ENCODE data around the gene SMAD1. TPM values are rescaled to one million over a fixed set of nuclear protein-coding genes. Genes with fewer than 3 reads are reported as not detected.

SMAD1 gene
- polyA plus RNA-seq, 10 donors = 61.2 to 101 (median 72.7) TPM

GRCh38 chr4:145487631-145488030, 6.0 kb downstream of the SMAD1 start:
- no peak for DNase-seq

DNA sequence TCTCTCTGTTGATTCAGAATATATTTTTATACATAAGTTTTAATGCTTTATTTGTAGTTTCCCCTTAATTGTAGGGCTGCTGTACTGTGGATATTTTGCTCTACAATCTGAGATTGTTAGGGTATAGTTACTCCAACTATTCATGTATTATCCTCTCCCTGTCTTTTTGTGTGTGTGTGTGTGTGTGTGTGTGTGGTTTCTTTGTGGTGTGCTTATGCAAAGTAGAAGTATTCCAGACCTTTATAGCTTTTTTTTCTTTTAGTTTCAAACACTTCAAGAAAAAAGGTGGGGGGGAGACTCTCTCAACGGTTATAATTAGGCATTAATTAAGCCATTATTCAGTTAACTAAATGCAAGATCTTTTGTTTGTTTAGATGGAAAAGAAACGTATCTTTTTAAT, 6.7 kb downstream of the SMAD1 start:
- DNase-seq = no peak

- no peak for DNase-seq
Observed at GRCh38 chr4:145489556-145489955, 7.9 kb downstream of the SMAD1 start.

DNA sequence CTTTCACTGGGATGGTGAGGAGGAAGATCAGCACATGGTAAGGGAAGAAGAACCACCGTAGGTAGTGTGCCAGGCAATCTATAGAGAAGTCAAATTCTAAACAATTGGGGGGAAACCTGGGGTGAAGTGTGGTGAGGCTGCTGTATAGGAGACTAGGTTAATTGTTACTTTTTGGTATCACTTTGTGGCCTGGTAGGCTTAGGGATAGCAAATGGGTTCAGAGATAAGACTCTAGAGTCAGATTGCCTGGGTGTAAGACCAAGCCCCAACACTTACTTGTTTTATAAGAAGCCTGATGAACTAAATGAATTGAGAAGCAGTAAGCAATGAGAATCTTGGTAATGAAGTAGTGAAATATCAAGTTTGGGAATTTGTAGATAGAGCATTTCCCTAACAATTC, 8.7 kb downstream of the SMAD1 start:
- DNase-seq = no peak

- DNase-seq = no peak
Observed at GRCh38 chr4:145490796-145491195, 9.1 kb downstream of the SMAD1 start.

- no peak for DNase-seq
Observed at GRCh38 chr4:145492376-145492775, 10.7 kb downstream of the SMAD1 start.

GRCh38 chr4:145493166-145493565, 11.5 kb downstream of the SMAD1 start:
- no peak for DNase-seq

DNA sequence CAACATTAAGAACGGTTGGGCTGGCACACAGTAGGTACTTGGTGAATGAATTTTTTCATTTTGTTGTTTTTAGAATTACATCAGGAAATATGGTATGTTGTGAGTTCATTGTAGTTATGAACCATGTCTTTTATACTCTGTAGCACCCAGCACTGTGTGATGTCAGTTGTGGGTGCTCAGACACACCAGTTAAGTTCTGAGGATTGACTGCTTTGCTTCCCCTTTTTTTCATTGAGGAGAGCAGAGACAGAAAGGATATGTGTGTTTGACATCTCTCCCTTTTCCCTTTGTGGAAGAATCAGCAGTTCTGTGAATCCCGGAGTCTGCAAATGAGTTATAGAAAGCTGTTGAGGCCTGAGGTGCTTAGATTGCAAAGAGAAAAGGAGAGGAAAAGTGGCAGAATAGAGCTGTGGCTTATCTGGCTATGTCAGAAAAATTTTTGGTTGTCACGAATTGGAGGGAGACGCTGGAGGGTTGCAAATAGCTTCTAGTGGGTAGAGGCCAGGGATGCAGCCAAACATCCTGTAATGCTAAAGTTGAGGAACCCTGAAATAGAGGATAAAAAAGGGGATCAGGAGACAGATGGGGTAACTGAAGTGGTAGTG, 13.1 kb downstream of the SMAD1 start:
- DNase-seq = no peak

DNA sequence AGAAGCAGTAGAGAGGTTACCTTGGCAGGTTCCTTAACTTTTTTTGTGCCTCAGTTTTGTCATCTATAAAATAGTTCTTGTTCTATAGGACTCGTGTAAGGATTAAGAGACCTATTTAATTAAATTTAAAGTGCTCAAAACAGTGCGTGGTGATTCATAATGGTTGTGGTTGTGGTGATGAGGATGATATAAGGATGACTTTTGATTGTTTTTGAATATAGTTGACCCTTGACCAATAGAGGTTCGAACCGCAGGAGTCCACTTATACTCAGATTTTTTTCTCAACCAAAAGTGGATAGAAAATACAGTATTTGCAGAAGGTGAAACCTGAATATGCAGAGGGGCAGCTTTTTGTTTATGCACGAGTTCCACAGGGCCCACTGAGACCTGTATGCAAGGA, 14.6 kb downstream of the SMAD1 start:
- DNase-seq = no peak

DNA sequence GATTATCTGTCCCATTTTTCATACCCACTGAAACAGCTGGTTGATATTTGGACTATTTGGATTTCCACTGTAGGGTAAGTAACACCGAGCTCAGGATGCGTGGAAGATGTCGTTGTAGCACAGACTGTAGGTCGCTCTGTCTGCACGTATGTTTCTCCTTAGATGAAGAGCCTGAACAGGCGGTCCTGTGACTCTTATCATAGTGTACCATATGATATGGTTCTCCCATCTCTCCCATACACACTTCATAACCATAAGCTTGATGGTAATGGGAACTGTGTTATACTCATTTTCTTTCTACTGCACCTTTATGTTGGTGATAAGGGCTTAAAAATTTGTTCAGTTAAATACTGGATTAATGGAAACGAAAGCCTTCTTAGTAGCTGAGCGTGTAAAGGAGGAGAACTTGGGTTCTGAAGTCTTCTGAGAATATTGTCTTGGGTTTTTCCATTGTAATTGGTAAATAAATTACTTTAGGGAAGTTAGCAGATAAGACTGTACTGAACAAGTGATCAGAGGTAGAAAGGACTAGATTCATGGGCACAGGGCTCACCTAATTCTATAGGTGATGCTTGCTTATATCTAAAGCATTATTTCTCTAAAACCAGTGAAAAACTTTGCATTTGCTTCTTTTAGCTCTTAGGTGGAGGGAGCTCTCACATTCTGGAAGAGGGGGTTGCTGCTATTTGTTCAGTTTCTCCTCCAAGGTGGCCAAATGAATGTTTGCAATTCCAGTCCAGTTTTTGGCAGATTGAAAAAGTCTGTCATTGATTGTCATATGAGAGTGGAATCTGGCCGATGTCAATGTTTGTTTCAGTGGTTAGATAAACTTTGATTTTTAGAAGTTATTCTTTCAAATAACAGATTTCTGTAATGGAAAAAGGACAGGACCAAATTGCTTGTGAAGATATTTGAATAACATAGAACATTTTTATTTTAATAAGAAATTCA, 15.8 kb downstream of the SMAD1 start:
- DNase-seq = no peak

DNA sequence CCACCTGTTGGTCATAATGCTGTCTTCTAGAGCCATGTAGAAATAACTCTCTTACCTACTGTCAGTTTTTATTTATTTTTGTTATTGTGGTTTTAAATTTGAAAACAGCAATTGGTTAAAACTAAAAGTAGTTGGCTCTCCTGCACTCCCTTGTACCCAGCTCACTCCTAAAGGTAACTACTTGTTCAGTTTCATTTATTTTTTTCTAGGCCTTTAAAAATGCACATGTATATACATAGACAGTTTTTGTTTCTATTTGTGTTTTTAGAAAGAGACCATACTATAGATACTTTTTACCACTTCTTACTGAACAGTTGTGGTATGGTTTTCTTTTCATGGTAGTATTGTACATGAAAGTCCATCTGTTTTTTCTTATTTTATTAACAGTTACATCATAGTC, 16.8 kb downstream of the SMAD1 start:
- DNase-seq = no peak

DNA sequence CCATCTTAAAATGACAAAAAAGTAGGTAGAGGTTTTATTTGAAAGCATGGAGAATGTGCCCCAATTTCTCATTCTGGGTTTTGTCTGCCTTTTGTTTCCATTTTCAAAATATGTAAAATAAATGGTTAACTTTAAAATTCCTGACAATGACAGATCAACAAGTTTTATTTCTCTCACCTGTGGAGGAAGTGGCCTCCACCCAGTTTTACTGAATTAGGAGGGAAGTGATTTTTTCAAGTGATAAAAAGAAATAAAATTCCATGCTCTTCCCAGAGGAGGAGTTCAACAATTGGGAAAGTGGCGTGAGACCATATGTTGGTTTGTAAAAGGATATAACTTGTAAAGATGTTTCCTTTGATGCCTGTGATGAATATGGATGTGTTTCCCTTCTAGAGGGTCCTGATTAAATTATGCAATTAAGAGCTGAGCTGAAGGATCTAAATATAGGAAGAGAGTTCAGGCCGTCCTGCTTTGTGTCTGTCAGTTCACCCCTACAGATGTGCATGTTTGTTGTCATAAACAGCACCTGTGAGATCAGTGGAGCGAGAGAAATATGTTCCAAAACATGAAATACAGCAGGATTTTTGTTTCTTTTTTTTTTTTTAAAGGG, 19.5 kb downstream of the SMAD1 start:
- peak in 1 of 3 donors; percentile 45 for DNase-seq

DNA sequence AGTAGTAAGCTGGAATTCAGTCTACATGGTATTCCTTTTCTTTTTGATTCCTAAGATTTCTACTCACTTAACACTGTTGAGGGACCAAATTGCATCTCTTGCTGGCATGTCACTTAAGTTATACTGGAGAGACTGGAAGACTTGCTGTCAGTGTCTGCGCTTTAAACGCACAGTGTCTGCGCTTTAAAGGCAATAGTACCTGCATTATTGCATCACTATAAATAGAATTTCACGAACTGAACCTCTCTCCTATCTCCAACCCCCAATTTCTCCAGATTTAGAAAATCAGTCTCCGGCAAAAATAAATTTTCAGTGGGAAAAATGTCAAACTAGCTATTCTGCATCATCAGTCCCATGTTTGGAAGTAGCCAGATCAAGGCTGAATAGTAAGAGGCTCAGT, 21.2 kb downstream of the SMAD1 start:
- DNase-seq = no peak

DNA sequence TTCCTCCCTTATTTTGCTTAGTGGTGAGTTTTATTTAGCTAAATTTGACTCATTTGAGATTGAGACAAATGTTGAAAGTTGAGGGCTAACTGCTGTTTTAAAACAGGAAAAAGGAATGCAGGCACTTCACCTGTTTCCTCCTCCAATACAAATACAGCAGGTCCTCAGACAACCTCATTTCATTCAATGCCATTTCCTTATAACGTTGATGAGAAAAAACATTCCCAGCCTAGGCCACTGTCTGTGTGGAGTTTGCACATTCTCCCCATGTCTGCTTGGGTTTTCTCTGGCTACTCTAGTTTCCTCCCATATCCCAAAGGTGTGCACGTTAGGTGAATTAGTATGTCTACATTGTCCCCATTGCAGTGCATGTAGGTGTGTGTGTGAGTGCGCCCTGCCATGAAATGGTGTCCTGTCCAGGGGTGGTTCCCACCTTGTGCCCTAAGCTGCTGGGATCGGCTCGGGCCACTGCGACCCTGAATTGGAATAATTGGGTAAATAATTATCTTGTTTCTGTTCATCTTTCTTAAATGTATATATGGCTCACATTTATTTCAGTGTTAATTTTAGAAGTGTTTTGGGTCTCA, 21.9 kb downstream of the SMAD1 start:
- DNase-seq = no peak

GRCh38 chr4:145505995-145506394, 24.3 kb downstream of the SMAD1 start:
- DNase-seq = no peak

GRCh38 chr4:145507636-145508035, 26.0 kb downstream of the SMAD1 start:
- DNase-seq = no peak

GRCh38 chr4:145511913-145512522, 30.4 kb downstream of the SMAD1 start:
- no peak for DNase-seq

GRCh38 chr4:145513020-145513621, 31.5 kb downstream of the SMAD1 start:
- DNase-seq = no peak

DNA sequence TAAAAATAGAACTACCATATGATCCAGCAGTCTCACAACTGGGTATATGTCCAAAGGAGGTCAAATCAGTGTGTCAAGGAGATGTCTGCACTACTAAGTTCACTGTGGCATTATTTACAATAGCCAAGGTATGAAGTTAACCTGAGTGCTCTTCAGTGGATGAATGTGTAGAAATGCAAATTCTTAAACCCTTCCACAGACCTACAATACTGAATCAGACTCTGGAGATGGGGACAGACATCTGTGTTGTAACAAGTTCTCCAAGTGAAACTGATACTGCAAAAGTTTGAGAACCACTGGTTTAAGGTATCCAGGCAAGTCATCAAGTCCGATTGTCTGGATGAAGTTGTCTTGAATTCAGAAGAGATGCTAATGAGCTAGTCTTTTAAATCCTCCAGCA, 38.5 kb downstream of the SMAD1 start:
- no peak for DNase-seq

DNA sequence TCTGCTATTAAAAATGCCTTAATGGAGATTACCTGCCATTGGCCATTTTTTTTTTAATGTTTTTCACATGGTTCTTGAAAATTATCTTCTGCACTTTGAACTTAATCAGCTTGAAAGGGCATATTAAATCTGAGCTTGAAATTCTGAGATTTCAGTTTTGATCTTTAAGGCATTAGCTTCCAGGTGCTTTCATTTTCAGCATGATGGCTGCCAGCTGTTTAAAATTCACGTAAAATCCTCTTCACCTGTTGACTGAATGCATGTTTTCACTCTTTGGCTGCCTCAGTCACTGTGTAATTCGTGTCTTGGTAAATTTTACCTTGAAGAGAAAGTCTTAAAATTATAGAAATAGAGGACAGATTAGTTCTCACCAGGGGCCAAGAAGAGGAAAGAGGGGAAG, 39.6 kb downstream of the SMAD1 start:
- no peak for DNase-seq

GRCh38 chr4:145523117-145523516, 41.5 kb downstream of the SMAD1 start:
- no peak for DNase-seq

DNA sequence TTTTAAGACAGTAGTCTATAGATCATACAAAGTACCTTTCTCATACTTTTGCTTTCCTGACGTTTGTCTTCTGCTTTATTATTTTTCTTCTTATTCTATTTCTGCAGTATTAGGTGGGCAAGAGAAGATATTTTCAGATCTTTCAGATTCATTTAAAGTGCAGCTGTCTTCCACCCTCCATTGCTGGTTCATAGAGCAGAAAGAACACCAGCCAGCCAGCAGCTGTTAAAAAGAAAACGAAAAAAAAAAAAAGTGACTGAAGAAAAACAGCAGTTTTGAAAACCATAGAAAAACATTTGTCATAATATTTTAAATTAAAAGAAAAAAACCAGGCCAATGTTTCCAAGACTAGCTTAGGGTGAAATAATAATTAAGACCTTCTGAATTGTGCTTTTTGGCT, 42.9 kb downstream of the SMAD1 start:
- peak in 1 of 3 donors; percentile 54 for DNase-seq
